DMS 273 (cell line): ENCODE results near the gene IDS.
A peak's percentile ranks its signal among the peaks of the same experiment; 100 is the strongest.
"Not testable (repeated sequence)": the region's sequence is repeated elsewhere in the genome, so short reads cannot be mapped to it uniquely, and the experiment has no call there.

Experiments used
- DNase-seq: peaks from one replicate; lab custom pipeline; 2025; ENCODE audit not compliant: unreplicated experiment; lab: John Stamatoyannopoulos, UW

IDS gene

GRCh38 chrX:149504915-149505651 is at the start of gene IDS:
Gene IDS, minus strand, starts transcription at chrX:149505306. Its CDS starts 169 bp downstream, at chrX:149505137.
- DNase-seq, result peak; percentile 96

GRCh38 chrX:149551939-149552248 is 46.8 kb upstream of the IDS start:
- not testable (repeated sequence) for DNase-seq

- not testable (repeated sequence) for DNase-seq
Observed at GRCh38 chrX:149551245-149551938, 46.3 kb upstream of the IDS start.

GRCh38 chrX:149550454-149550853 is 45.3 kb upstream of the IDS start:
- not testable (repeated sequence) for DNase-seq

- DNase-seq, result not testable (repeated sequence)
Observed at GRCh38 chrX:149549701-149550100, 44.6 kb upstream of the IDS start, which contains the start of gene HSFX3. Gene HSFX3, minus strand, starts transcription at chrX:149549924. Its CDS starts 72 bp downstream, at chrX:149549852.

GRCh38 chrX:149547782-149548181 is 42.7 kb upstream of the IDS start:
- DNase-seq, result not testable (repeated sequence)

GRCh38 chrX:149546962-149547361 is 41.9 kb upstream of the IDS start:
- DNase-seq, result not testable (repeated sequence)

- peak; percentile 56 for DNase-seq
Observed at GRCh38 chrX:149545545-149546543, 40.7 kb upstream of the IDS start.

- no peak for DNase-seq
Observed at GRCh38 chrX:149541521-149542047, 36.5 kb upstream of the IDS start.

GRCh38 chrX:149540621-149541520 is 35.8 kb upstream of the IDS start, which contains the start of gene EOLA1:
Gene EOLA1, plus strand, starts transcription at chrX:149541012. Its CDS starts 4,619 bp downstream, at chrX:149545631.
- peak; percentile 94 for DNase-seq

- DNase-seq, result peak; percentile 94
Observed at GRCh38 chrX:149540131-149540620, 35.1 kb upstream of the IDS start.

GRCh38 chrX:149539283-149540130 is 34.4 kb upstream of the IDS start:
- DNase-seq, result peak; percentile 95

GRCh38 chrX:149537474-149537873 is 32.4 kb upstream of the IDS start:
- DNase-seq, result not testable (repeated sequence)

- not testable (repeated sequence) for DNase-seq
Observed at GRCh38 chrX:149534926-149535602, 30.0 kb upstream of the IDS start.

- DNase-seq, result not testable (repeated sequence)
Observed at GRCh38 chrX:149533999-149534398, 28.9 kb upstream of the IDS start.

GRCh38 chrX:149532868-149533267 is 27.8 kb upstream of the IDS start:
- not testable (repeated sequence) for DNase-seq

GRCh38 chrX:149531599-149531998 is 26.5 kb upstream of the IDS start:
- peak; percentile 21 for DNase-seq

GRCh38 chrX:149528381-149528780 is 23.3 kb upstream of the IDS start:
- DNase-seq, result no peak
